G401 (cell line): ENCODE measurements around the gene STRA8. TPM values are rescaled to one million over a fixed set of nuclear protein-coding genes. Genes with fewer than 3 reads are reported as not detected.
A peak's percentile ranks its signal among the peaks of the same experiment; 100 is the strongest.
"Not testable (repeated sequence)": the region's sequence is repeated elsewhere in the genome, so short reads cannot be mapped to it uniquely, and the experiment has no call there.

ENCODE experiments used
- DNase-seq: peaks from one replicate; pipeline ENCODE4 v3.0.0-alpha.2; 2015; ENCODE audit warnings: low spot score
- in situ Hi-C: cut with HindIII; loops from 2 replicates; pipeline ENCODE4 v1.10.0; 2016; ENCODE audit warnings: low sequenced_read_pairs, mixed read lengths
- total RNA-seq: library from RNA; depleted of rRNA; stranded (reverse); fragments of >200 nt; shearing (Covaris generic); gene quantifications from 2 replicates; pipeline ENCODE4 v1.2.3, GENCODE V29; 2014

Gene STRA8
- total RNA-seq, 1 experiment from 2014 or later, result not detected

DNA sequence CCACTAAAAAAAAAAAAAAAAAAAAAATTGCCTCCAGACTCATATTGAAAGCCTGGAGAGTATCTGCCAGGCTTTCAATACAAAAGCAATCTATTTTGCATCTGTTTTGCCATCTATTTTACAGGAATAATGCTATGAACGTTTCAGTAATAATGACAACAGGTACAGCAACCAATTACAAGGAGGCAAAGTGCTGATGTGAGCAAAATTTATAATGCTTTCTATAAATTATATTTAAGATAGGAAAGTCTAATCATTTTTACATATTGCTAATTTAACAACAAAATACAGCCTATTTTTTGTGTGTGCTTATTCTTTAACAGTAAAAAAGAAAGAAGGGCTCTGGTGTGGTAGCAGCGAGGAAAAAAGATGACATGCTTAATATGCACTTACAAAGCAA is 32.3 kb upstream of the STRA8 start:
- in situ Hi-C loops, result no loop called here
- DNase-seq, result no peak

DNA sequence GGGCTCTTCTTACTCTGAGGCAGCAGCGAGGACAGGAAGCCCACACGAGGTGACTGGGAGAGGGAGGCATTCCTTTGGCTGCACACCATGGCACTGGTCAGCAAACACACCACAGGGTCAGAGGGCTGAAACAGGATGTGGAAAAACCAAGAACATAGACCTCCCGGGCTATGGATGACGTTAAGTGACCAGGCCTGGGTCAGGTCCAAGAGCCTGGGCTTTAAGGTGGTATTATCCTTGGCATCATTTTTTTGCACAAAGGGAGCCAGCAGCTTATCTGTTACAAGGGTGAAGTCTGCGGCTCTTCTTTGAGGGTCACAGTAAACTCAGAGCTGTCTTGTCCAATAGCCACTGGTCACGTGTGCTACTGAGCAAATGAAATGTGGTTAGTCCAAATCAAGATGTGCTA is 29.3 kb upstream of the STRA8 start:
- DNase-seq, result no peak
- in situ Hi-C loops, result no loop called here

DNA sequence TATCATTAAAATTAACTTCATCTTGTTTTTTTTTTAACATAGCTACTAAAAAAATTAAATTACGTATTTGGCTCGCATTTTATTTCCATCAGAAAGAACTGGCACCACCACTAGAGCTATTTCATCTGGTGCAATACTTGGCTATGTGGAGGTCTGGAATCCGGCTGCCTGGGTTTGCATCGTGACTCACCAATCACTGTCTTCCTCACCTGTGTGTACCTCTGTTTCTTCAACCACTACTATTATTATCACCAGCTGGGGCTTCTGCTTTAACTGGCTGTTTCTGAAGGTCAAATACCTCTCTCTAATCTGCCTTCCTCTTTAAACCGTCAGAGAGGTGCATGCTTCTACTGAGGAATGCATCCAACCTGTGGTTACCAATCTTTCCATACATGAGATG is 28.8 kb upstream of the STRA8 start:
- DNase-seq, result no peak
- in situ Hi-C loops, result no loop called here

DNA sequence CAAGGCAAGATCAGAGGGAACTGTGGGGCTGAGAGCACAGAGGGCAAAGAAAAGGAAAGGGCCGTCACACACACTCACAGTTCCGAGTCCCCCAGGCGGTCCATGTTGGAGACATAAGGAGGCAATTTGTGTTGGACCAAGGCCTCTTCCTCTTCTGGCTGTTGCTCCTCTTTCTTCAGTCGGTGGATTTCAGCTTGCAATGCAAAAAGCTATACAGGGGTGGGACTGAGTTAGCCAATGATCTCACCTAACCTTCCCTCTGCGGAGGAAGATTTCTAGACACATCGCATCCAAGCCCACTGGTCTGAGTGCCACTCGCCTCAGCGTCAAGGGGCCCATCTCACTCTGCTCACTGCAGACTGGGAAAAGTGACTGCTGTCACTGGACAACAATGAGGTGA is 27.8 kb upstream of the STRA8 start:
- in situ Hi-C loops, result no loop called here
- no peak for DNase-seq

DNA sequence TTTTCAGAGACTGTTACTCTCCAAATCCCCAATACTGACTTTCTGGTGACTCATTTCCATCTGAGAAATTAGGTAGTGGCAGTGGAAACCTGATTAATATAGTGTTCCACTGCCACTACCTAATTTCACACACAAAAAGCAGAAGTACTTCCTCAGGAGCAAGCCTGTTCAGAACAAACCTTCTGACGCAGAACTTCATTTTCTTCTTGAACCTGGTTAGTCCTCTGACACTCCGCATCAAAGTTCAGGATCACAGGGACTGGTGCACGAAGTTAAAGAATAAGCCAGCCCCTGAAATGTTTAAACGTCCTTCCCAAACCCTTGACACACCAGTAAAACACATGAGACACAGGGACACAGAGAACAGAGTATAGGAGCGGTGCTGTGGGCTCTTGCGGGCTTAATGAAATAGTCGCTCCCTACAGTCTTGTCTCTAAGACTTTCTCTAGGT is 26.7 kb upstream of the STRA8 start:
- DNase-seq, result no peak
- in situ Hi-C loops, result no loop called here

DNA sequence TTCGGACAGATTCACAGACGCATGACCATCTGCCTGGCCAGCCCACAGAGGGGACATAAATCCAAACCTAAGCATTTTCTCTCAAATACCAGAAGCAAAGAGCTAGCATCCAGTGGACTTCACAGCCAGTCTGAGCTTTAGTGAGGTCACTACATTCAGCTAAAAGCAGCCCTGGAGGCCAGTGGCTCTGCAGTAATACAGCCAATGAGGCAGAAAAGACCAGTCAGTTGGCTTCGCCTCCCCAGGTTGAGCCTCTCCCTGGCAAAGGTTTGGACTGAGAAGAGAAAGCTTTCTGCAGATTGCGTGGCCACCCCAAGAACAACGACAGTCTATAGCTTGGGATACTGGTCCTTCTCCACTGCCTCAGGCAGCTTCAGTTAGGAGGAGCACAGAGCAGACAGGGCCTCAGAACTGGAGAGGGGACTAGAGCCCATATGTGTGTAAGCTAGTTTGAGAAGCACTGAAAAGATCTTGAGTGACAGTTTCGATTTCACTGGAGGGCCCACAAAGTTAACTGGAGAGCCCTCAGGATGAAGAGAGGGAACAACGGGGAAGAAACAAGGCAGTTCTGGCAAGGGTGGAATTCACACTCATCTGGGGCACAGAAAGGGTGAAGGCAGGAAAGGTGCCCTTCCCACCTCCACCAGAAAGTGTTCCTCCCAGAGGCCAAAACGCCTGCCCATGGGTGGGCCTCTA is 26.1 kb upstream of the STRA8 start:
- peak; percentile 34 for DNase-seq
- in situ Hi-C loops, result no loop called here

DNA sequence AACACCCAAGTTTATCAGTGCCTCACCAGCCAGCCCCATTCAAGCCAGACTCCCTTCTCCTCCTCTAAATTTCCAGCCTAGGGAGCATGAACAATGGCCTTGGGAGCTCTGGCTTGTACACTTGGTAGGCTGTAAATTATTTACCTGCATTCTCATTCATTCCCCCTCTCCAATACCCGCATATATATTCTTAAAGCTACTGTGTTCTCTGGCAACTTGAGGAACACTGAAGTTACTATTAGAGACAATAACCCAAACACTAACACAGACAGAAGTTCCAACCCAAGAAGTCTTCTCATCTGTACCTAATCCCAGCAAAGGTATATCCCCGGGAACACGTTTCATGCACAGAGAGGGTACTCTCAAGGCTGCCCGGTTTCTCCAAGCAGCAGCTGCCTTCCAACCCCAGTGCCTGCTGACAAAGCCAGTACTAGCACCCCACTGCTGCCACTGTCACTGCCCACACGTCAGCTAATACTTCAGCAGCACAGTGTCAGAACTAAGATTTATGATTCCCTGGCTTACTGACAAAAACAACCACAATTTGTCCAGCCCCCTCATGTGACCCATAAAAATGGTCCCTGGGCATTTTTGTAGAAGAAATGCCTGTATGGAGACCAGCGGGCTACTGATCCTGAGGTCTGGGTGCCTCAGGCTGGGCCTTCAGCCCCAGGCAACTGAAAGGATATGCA is 25.4 kb upstream of the STRA8 start:
- no peak for DNase-seq
- in situ Hi-C loops, result no loop called here

DNA sequence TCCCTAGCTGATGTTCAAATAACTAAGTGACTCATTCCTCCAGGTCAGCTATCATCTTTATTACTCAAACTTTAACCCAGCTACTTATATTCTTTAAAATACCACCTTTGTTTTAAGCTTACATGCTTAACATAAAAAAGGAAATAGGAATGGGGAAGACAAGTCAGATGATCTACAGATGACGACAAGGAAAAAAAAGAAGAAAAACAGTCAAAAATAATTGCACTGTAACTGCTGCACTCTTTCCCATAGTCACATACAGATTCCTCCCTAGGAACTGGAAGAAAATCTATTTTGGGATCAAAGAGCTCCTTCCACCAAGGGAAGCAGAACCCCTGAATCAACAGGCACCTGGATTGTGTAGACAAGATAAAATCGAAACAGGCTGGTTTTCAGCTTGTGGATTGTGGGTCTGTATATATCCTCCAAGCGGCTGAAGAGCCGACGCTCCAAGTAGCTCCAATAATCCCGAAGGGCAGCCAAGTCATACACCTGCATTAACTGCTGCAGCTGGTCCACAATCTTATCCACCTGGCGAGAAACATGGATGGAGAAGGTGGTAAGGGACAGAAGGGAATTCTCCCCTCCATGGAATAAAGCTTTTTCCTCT is 24.3 kb upstream of the STRA8 start:
- in situ Hi-C loops, result no loop called here
- DNase-seq, result no peak

DNA sequence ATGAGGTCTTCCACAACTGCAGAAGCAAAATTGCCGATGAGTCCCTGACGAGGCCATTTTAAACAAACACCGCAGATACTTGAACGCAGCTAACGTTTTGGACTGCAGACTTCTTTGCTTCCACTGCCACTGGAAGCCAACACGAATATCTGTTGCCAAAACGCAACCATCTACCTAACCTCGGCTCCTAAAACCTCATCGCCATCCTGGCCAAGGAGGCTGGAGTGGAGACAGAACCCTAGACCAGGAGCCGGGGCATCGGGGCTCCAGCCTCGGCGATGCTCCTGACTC is 22.8 kb upstream of the STRA8 start:
- in situ Hi-C loops, result no loop called here
- DNase-seq, result peak; percentile 56

DNA sequence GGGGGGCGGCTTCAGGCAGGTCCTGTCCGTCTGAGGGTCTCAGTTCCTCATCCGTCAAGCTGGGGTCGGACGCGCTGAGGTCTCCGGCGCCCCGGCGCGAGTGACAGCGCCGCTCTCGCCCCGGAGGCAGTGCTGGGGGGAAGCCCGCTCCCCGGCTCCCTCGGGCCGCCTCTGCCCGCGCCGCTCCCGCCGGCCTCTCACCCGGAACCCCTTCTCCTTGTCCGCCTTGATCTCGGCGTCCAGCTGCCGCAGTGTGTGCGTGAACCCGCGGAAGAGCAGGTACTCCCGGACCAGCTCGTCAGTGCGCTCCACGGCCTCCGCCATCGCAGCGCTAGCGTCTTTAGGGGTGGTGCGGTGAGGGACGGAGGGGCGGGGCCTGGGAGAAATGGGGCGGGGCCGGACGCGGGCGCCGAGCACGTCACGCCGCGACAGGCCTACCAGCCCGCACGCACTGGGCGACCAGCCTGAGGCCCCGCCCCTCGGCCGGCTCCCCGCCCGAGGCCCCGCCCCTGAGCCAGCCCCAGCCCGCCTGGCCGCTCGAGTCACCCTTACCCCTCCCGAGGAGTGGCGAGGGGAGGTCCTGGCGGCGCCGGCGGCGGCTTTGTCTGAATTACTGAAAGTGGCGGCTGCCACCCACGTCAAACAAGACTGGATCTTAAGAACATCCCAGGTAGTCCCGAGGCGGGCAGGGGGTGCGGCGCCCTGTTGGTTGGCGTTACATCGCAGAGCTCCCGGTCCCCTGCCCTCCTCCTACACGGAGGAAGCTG is 22.3 kb upstream of the STRA8 start, which contains the start of gene WDR91:
WDR91 (minus strand) TSS at position 348 of the 767 bp plus-strand sequence; CDS start at position 324, 24 bp downstream.
- in situ Hi-C loops, result no loop called here
- peak; percentile 97 for DNase-seq

DNA sequence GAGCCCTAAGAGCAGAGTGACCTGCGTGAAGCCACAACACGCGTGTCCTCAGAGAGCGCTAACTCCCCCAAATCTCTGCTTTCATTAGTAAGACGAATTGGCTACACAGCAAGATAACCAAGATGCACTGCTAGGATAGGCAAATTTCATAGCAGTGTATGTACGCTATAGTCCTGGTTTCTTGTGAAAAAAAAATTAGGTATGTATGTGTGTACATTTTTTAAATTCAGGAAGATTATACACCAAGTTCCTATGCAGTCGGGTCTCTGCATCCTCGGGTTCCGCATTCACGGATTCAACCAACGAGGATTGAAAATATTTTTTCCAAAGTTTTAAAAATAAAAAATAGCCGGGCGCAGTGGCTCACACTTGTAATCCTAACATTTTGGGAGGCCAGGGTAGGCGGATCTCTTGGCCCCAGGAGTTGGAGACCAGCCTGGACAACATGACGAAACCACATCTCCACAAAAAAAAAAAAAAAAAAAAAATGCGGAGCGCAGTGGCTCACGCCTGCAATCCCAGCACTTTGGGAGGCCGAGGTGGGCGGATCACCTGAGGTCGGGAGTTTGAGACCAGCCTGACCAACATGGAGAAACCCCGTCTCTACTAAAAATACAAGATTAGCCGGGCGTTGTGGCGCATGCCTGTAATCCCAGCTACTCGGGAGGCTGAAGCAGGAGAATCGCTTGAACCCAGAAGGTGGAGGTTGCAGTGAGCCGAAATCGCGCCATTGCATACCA is 21.5 kb upstream of the STRA8 start:
- peak; percentile 73 for DNase-seq
- in situ Hi-C loops, result not testable (repeated sequence)

DNA sequence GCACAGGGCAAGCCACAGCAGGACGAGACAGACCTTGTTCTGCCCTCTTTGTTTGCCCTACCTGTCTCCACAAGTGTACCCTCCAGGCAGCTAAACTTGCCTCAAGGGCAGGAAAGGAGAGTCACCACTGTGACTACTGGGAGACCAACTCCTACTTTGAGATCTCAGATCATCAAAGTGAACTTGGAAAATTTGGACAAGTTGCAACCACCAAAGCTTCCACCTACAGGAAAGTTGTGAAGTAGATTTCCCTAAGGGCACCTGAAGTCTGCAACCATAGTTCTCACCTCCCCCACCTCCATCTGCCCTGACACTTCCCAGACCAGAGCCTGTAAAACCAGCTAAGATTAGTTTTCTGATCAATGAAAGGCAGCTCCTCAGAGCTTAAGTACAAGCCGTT is 19.8 kb upstream of the STRA8 start:
- in situ Hi-C loops, result no loop called here
- no peak for DNase-seq

DNA sequence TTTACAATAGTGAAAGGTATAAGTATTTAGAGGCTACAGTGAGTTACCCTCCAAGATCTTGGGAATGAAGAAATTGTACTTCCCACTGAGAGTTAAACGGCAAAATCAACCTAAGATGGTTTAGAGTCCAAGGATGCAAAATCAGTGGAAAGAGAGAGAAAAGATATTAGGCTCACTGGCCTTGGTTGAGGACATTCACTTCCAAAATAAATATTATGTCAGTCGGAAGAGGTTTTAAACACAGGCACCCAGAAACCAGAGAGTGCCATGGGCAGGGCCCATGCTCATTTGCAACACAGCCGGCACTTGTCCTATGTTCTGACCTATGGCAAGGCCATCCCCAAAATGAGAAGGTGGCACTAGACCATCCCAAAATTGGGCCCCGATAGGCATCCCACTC is 18.5 kb upstream of the STRA8 start:
- in situ Hi-C loops, result no loop called here
- DNase-seq, result no peak

DNA sequence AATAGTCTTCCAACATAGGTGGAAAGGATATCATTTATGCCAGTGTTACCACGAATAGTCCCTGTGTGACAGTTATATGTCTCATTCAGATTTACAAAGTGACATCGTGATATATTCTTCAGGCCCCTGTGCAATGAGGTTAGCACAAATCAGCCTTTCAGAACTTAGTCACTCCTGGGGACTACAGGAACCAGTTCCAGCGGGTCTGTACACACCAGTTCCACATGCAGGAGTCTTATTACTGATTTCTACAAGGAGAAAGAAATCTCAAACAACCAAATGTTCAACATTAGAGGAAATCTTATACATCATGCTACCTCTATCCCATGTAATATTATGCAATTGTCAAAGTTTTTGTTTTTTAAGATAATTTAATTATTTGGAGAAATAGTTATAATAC is 17.9 kb upstream of the STRA8 start:
- DNase-seq, result no peak
- in situ Hi-C loops, result no loop called here

DNA sequence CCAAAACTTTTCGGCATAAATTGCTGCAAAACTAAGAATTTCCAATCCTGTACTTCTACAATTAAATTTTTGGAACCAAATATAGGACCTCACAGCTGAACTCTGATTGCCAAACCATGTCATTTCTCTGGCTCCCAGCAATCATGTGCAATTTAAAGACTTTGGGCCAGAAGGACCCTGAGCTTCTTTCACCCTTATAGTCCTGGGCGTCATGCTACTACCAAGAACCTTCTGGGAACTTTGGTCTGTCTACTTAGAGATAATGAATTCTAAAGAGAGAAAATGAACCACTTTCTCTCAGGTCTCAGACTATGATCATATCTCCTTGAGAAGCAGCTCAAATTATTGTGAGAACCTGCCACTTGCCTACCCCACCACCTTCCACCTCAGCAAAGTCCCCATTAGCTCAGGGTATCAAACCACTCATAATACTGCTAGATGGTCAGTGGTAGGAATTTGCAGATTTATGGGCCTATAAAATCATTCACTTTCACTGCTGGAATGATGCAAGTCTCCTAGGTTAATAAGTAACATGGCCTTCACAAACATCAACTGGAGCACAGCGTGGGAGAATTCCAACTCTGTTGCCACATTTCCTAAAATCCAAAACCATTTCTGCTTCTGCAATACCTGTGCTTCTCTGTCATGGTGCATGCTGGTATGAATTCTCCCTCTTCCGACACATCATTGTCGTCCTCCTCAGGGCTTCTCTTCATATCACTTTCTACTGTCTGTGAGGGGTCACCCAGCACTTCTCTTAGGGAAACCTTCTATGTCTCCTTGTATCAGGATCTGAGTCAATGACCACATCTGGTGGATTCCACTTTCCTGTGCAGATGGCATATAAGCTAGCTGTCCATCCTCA is 15.8 kb upstream of the STRA8 start:
- in situ Hi-C loops, result no loop called here
- no peak for DNase-seq

DNA sequence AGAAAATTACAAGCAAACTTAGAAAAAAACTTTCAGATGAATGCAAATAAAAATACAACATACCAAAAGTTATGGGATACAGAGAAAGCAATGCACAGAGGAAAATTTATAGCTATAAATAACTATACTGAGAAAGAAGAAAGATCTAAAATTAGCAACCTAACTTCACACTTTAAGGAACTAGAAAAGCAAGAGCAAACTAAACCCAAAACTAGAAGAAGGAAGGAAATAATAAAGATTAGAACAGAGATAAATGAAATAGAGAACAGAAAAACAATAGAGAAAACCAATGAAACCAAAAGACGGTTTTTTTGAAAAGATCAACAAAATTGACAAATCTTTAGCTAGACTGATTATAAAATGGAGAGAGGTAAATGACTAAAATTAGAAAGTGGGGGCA is 9.6 kb upstream of the STRA8 start:
- DNase-seq, result no peak
- in situ Hi-C loops, result no loop called here

DNA sequence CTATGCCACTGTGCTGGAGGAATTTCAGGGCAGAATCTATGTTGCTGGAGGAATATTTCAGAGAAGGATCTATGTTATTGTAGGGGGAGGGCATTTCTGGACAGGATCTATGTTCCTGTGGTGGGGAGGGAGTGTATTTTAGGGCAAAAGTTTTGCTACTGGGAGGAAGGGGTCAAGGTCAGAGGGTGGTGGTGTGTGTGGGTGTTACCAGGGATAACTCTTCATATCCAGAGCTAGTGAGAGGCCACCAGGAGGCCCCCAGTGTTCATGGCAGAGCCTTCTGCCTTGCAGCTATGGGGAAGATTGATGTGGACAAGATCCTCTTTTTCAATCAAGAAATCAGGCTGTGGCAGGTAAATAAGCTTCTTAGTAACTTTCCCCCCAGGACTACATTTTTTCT is 2.0 kb upstream of the STRA8 start:
- in situ Hi-C loops, result no loop called here
- DNase-seq, result no peak

DNA sequence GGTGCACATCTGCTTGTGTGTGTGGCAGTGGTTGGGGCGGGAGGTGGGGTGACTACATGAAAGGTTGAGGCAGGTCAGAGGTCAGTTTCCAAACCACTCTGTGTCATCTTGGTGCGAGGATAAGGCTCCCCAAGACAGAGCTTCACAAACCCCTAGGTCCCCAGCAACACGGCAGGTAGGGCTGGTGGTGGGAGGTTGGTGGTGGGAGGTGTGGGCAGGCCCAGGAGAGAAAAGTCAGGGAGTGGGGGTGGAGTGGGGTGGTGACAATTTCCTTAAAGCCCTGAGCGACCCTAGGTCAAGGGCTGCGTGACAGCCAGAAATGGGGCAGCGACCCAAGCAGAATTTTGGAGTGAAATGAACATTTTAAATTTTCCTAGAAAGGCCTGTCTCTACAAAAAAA is 1.6 kb upstream of the STRA8 start:
- no peak for DNase-seq
- in situ Hi-C loops, result no loop called here
